Activated CD4-positive, alpha-beta T cell treated with anti-CD3 and anti-CD28 coated beads for 1 hour (primary cell): Measurements from ENCODE around the gene CDH1.
A peak's percentile ranks its signal among the peaks of the same experiment; 100 is the strongest.

Experiments used
- DNase-seq: peaks from one replicate; pipeline ENCODE4 v3.0.0-alpha.2; 2020

Gene CDH1

GRCh38 chr16:68732741-68733399 lies 4.2 kb upstream of the CDH1 start:
- no peak for DNase-seq

GRCh38 chr16:68733570-68733969 lies 3.5 kb upstream of the CDH1 start:
- DNase-seq, result no peak

GRCh38 chr16:68734782-68735181 lies 2.3 kb upstream of the CDH1 start:
- no peak for DNase-seq

- no peak for DNase-seq
These were observed 531 bp upstream of the CDH1 start for GRCh38 chr16:68736561-68736960.

- DNase-seq, result no peak
These were observed 888 bp downstream of the CDH1 start for GRCh38 chr16:68737730-68738629.

- DNase-seq, result no peak
These were observed 3.0 kb downstream of the CDH1 start for GRCh38 chr16:68739964-68740627.

- DNase-seq, result no peak
These were observed 3.7 kb downstream of the CDH1 start for GRCh38 chr16:68740628-68741346.

- DNase-seq, result no peak
These were observed 6.6 kb downstream of the CDH1 start for GRCh38 chr16:68743664-68744063.

- DNase-seq, result no peak
These were observed 7.7 kb downstream of the CDH1 start for GRCh38 chr16:68744744-68745280.

- DNase-seq, result no peak
These were observed 9.9 kb downstream of the CDH1 start for GRCh38 chr16:68746951-68747350.

GRCh38 chr16:68749432-68749831 lies 12.3 kb downstream of the CDH1 start:
- DNase-seq, result no peak

- no peak for DNase-seq
These were observed 13.2 kb downstream of the CDH1 start for GRCh38 chr16:68750193-68750695.

- no peak for DNase-seq
These were observed 14.1 kb downstream of the CDH1 start for GRCh38 chr16:68751160-68751559.

GRCh38 chr16:68752602-68753001 lies 15.5 kb downstream of the CDH1 start:
- no peak for DNase-seq

- no peak for DNase-seq
These were observed 17.1 kb downstream of the CDH1 start for GRCh38 chr16:68754084-68754792.

GRCh38 chr16:68756239-68756915 lies 19.3 kb downstream of the CDH1 start:
- peak; percentile 12 for DNase-seq

- no peak for DNase-seq
These were observed 20.5 kb downstream of the CDH1 start for GRCh38 chr16:68757625-68757935.

GRCh38 chr16:68759062-68759461 lies 22.0 kb downstream of the CDH1 start:
- DNase-seq, result no peak

- no peak for DNase-seq
These were observed 23.7 kb downstream of the CDH1 start for GRCh38 chr16:68760671-68761275.

GRCh38 chr16:68762996-68763756 lies 26.1 kb downstream of the CDH1 start:
- no peak for DNase-seq
